ENCODE data around the gene CEP95. TPM values are rescaled to one million over a fixed set of nuclear protein-coding genes. Genes with fewer than 3 reads are reported as not detected.
"Not testable (repeated sequence)": the region's sequence is repeated elsewhere in the genome, so short reads cannot be mapped to it uniquely, and the experiment has no call there.

The CEP95 gene
- total and polyA plus RNA-seq, 2 of the 13 experiments (the other 11 are each of a cell fraction or from before 2014, with no cell fraction given): 65.9 to 68.8 TPM

GRCh38 chr17:64466834-64467233 lies 39.9 kb upstream of the CEP95 start:
- H3K27ac ChIP-seq (ENCODE audit: extremely low read length, insufficient read depth, low read length); H3K4me2 ChIP-seq (ENCODE audit: low read depth, low read length); in situ Hi-C loops (cut with HindIII; ENCODE audit: extremely low pct_ligation_motif_present, low pct_unique_long_range_greater_than_20kb); H3K4me3 ChIP-seq (replicated peaks in 1 of 3; ENCODE audit: insufficient read depth in 1 of 3, low read depth in 2 of 3, low read length in 3 of 3); FAIRE-seq; POLR2A ChIA-PET; DNase-seq (ENCODE audit: low spot score); H3K4me1 ChIP-seq (ENCODE audit: insufficient read depth, low read length); CTCF ChIA-PET (ENCODE audit: low intra/inter-chr PET ratio, low total read pairs); H3K27me3 ChIP-seq (ENCODE audit: control insufficient read depth in 1 of 2, insufficient read depth in 2 of 2, low read length in 2 of 2); H3K9ac ChIP-seq (ENCODE audit: insufficient read depth, low read depth, low read length); ATAC-seq; H3K36me3 ChIP-seq (replicated peaks in 1 of 2; ENCODE audit: control insufficient read depth in 1 of 2, insufficient read depth in 2 of 2, low read length in 2 of 2); intact Hi-C loops (cut with micrococcal nuclease; ENCODE audit: unreplicated experiment); H4K20me1 ChIP-seq (ENCODE audit: insufficient read depth, low read length); H3K79me2 ChIP-seq (ENCODE audit: insufficient read depth, low read length); H3K9me3 ChIP-seq (ENCODE audit: low read length); H2AFZ ChIP-seq (ENCODE audit: low read length); BruUV-seq (replicated peaks); TF ChIP-seq ZBTB40 (CRISPR knock-in tag; IDR thresholded peaks at IDR 0.05): not testable (repeated sequence)
- 21% methylated on average over 1 of the region's 1 CpG for WGBS (ENCODE audit: low lambda C conversion rate)
- TF ChIP-seq ZBTB40 (IDR thresholded peaks at IDR 0.05): 0 out of 2 replicates have a peak, but pooled peaks have one; percentile 9

Data from HepG2 (cell line).